Activated CD8-positive, alpha-beta memory T cell treated with anti-CD3 and anti-CD28 coated beads, Interleukin-2, amount 50 U/mL, for 4 hours (primary cell): ENCODE data around the gene MGLL.

Experiments
- DNase-seq: peaks from one replicate; pipeline ENCODE4 v3.0.0-alpha.2; 2020

MGLL gene

DNA sequence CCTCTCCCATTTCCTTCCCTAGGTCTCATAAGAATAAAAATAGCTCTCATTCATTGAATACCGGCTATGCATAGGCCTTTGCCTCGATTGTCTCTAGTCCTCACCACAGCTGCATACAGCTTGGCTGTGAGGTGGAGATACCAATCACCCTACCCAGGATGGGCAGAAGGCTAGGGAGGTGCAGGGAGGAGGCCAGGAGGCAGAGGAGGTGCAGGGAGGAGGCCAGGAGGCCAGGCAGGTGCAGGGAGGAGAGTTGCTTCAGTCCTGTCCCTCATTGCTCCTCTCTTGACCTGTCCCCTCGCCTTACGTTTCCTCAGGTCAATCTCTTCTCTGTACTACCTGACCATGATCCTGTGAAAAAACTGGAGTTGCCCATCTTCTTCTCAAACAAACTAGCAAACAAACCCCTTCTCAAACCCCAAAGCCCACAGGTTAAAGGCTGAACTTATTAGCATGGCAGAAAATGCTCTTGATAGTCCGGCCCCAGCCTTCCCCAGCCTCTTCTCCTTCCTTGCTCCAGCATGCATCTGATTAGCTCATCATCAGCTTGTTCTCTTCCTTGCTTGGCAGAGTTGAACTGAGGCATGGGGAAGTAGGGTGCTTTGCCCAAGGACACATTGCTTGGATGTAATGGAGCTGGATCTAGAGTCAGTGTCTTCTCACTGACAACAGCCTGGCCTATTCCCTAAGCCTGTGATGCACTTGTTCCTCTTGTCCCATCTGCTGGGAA, 177.5 kb downstream of the MGLL start:
- no peak for DNase-seq

DNA sequence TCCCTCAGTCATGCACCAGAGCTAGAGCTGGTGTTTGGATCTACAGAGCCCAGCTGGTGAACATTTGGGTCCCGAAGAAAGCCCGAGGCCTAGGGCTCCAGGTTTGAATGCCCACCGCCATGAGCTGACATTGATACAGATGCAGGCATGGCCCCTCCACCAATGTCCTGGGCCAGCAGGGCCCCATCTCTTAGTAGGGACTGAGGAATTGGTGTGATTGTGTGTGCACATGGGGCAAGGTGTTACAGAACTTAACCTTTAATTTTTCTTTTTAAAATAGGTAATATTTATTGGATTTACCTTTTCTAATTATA, 182.3 kb downstream of the MGLL start:
- DNase-seq = no peak

DNA sequence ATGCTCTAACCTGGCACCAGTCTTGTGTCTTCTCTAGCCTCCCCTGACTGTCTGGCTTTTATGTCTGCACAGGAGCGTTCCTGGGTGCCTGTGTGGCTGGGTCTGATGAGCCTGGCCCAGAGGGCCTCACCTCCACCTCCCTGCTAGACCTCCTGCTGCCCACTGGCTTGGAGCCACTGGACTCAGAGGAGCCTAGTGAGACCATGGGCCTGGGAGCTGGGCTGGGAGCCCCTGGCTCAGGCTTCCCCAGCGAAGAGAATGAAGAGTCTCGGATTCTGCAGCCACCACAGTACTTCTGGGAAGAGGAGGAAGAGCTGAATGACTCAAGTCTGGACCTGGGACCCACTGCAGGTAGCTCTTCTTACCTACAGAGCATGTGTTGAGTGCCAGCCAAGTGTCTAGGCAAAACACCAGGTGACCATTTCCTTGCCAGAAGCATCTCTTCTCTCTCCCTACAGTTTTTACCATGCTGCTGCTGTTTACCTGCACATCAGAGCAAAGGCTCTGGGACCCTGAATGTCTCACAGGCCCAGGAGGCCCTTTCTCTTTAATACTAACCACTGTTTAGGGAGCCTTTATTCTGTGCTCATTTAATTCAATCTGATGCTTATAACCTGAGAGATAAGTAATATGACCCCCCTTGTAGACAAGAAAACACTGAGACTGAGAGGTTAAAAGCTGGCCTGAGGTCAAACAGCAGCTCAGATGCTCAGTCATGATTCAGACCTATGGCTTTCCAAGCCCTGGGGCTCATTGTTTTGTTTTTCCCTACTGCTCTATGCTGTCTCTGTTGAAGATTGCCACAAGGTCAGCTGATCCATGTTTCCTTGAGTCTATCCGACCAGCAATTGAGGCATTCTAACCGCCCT, 182.9 kb downstream of the MGLL start:
- no peak for DNase-seq
